ENCODE measurements around the gene CTR9.

GRCh38 chr11:10709299-10710086 is 41.6 kb upstream of the CTR9 start:
- TF ChIP-seq GATA2 (IDR thresholded peaks at IDR 0.05; ENCODE audit: low read depth, low read length), result no peak
- no peak for TF ChIP-seq GATA3 (IDR thresholded peaks at IDR 0.05; ENCODE audit: low read depth, low read length)
